GM18499 (cell line): ENCODE measurements around the gene MRPS12.

Experiments
- ATAC-seq: cut with Tn5 transposase; IDR thresholded peaks from one replicate; pipeline ENCODE4 v1.9.1; 2021; ENCODE audit warnings: moderate number of reproducible peaks; ENCODE audit not compliant: insufficient read depth, unreplicated experiment

Gene MRPS12

GRCh38 chr19:38970664-38971532 lies 40.2 kb downstream of the MRPS12 start:
- no peak for ATAC-seq

- ATAC-seq, result no peak
These were observed 40.9 kb downstream of the MRPS12 start for GRCh38 chr19:38971672-38972071.

GRCh38 chr19:38974624-38975213 lies 44.0 kb downstream of the MRPS12 start:
- ATAC-seq, result no peak

- no peak for ATAC-seq
These were observed 44.6 kb downstream of the MRPS12 start, which contains the start of gene FBXO17 for GRCh38 chr19:38975214-38975860. Gene FBXO17, minus strand, starts transcription at chr19:38975742. Its CDS starts 25,423 bp downstream, at chr19:38950319.

DNA sequence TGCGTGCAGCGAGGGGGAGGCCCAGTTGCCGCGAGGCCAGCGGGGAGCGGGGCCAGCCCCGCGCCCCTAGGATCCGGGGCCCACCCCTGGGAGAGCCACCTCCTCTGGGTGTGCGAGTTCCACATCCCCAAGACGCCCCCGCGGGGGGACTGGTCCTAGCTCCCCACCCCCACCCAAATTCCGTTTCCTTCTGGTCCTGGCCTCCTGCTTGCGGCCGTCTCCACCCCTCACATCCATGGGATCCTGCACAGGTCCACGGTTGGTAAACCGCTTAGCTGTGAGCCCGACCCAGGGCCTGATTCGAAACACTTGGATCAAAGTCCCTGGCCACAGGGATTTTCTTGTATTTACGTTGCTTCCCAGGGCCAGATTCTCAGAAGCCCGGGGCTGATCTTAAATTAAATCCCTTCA lies 45.1 kb downstream of the MRPS12 start:
- no peak for ATAC-seq

GRCh38 chr19:38977445-38978325 lies 46.9 kb downstream of the MRPS12 start:
- ATAC-seq, result no peak

GRCh38 chr19:38978326-38978689 lies 47.6 kb downstream of the MRPS12 start:
- no peak for ATAC-seq

GRCh38 chr19:38979812-38980211 lies 49.1 kb downstream of the MRPS12 start:
- ATAC-seq, result no peak

DNA sequence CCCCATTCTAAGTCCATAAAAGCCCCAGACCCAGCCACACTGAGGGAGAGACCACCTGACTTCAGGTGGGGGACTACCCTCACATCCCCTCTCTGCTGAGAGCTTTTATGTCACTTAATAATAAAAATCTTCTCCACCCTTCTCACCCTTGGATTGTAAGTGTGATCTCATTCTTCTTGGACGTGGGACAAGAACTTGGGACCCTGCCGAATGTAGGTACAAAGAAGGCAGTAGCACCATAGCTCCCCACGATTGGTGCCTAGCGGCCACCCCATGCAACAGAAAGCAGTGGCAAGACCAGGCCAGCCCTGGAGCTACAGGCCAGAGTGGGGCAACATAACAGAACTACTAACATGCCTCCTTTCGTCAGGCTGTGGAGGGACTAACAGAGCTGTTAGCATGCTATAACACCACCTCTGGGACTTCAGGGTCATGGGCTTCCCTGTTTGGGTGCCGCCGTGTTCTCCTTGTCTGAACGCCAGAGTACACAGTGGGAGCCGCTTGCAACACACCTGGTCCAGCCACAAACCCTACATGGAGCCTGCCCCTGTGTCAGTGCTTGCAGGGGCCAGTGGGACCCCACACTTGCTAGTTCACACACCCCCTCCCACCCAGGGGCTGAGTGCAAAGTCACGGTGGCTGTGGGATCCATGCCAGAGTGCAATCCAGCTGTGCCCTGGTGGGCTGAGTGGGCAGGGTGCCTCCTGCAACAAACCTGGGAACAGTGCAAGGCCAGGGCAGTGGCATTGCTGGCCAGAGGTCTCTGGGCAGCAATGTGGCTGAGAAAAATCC lies 50.0 kb downstream of the MRPS12 start:
- no peak for ATAC-seq
